Kidney glomerular epithelial cell (primary cell): Measurements from ENCODE around the gene AHCYL2.
A peak's percentile ranks its signal among the peaks of the same experiment; 100 is the strongest.

Source experiments
- DNase-seq: peaks from one replicate; lab custom pipeline; 2025; lab: John Stamatoyannopoulos, UW

The AHCYL2 gene

DNA sequence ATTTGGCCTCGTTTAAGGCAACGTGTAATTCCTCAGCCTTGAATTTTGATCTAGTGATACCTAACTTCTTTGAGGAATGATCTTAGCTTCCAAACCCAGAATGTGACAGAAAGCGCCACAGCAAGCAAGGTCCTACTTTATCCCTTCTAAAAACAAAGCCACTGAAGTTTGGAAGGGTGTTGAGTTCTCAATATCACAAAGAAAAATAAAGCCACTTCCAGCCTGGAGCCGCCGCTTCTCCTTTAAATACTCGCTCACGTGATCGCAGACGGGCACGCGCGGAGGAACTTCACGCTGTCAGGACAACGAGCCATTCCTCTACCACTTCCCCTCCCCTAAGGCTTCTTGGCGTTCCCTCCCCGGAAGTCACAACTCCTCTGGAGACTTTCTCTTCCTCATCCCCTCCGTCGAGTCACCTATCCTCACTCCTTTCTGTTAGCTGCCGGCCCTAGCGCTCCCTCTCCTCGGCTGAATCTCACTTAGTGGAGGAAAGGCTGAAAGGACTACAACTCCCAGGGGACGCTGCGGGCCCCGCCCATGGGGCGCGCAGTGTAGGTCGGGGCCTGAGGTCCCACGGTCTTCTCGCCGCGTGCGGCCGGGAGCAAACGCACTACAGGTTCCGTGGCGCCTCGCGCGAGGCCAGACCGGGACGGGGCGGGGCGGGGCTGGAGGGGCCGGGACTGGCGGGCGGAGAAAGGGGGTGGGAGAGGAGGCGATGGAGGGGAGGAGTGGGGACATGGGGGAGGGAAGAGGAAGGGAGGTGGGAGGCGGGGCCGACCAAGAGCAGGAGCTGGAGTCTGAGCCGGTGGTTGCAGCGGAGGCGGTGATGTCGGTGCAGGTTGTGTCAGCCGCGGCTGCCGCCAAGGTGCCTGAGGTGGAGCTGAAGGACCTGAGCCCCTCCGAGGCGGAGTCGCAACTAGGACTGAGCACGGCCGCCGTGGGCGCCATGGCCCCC, at the start of gene AHCYL2:
Gene AHCYL2, plus strand, starts transcription at position 780 of the 955 bp plus-strand sequence.
- peak; percentile 98 for DNase-seq

GRCh38 chr7:129176916-129177710, 47.7 kb upstream of the AHCYL2 start:
- DNase-seq, result no peak

- no peak for DNase-seq
Observed at GRCh38 chr7:129184981-129185670, 39.7 kb upstream of the AHCYL2 start.

DNA sequence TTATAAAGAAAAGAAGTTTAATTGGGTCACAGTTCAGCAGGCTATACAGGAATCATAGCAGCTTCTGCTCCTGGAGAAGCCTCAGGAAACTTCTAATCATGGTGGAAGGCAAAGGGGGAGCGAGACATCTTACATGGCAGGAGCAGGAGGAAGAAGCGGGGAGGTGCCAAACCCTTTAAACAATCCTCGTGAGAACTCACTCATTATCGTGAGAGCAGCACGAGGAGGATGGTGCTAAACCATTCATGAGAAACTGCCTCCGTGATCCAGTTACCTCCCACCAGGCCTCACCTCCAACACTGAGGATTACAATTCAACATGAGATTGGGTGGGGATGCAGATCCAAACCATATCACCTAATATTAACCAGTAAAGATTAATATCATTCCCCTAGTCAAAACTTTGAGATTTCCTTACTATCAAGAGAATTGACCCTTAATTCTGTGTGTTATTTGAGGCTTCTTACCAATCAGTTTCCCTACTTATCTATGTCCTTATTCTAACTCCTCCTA, 38.0 kb upstream of the AHCYL2 start:
- DNase-seq, result no peak

DNA sequence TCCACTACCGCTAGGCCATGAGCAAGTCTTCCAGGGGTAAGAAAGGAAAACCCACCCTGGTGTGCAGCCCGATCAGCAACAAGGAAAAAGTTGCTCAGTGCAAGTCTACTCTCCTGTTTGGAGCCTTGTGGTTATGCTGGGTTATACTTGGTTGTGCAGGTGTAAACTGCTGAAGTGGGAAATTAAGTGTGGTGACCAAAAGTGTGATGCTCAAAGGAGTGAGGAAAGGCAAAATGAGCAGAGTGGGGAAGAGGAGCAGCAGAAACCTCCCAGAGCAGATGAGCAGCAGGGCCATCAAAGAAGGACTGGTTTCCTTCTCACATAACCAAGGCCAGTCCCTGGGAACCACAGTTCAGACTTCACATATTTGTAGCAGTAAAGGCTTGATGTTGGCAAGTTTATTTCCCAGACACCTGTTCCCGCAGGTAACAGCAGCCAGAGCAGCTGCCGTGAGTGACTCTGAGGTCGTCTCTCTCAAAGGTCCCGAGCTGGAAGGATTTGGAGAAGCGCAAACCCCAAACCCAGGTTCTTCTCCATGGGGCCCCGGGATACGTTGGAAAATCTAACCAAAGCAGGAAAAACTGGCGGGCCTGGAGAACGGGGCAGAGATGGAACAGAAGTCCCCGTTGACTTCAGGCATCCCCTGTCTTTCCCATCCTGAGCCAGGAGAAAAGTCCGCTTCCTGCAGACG, 37.0 kb upstream of the AHCYL2 start:
- DNase-seq, result no peak

- no peak for DNase-seq
Observed at GRCh38 chr7:129188372-129188891, 36.4 kb upstream of the AHCYL2 start, which contains the start of gene SMO. Gene SMO, plus strand, starts transcription at chr7:129188633. Its CDS starts 519 bp downstream, at chr7:129189152.

DNA sequence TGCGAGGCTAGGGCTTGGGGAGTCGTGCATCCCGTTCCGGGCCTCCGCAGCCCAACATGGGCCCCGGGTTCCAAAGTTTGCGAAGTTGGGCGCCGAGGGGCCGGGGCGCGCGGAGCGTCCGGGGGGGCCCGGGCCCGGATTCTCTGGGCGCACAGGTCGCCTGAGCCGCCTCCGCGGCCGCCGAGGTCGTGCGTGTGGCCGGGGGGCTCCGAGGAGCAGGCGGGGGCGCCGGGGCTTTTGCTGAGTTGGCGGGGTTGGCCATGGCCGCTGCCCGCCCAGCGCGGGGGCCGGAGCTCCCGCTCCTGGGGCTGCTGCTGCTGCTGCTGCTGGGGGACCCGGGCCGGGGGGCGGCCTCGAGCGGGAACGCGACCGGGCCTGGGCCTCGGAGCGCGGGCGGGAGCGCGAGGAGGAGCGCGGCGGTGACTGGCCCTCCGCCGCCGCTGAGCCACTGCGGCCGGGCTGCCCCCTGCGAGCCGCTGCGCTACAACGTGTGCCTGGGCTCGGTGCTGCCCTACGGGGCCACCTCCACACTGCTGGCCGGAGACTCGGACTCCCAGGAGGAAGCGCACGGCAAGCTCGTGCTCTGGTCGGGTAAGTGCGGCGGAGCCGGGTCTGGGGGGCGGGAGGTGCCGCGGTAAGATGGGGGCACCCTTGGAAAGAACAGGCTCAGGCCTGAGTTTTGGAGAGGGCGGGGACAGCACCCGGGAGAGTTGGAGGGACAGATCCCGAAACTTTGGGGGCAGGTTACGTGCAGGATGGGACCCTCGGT, 35.8 kb upstream of the AHCYL2 start:
- DNase-seq, result no peak

GRCh38 chr7:129189661-129190310, 35.0 kb upstream of the AHCYL2 start:
- no peak for DNase-seq

DNA sequence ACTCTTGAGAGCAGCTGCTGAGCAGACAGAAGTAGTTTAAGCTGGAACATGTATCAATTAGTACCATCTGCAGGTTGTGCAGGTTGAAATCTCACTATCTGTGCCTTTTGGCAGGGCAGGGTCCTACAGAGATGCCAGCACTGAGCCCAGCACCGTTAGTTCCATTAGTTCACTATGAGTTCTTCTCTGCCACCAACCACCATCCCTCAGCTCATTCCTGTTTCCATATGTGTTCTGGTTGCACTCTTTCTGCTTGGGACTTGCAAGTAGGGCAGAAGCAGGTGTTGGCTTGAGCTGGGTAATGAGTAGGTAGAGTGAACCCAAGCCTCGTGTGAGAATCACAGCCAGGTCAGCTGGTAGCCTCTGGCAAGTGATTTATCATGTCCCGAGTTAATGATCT, 33.6 kb upstream of the AHCYL2 start:
- no peak for DNase-seq

DNA sequence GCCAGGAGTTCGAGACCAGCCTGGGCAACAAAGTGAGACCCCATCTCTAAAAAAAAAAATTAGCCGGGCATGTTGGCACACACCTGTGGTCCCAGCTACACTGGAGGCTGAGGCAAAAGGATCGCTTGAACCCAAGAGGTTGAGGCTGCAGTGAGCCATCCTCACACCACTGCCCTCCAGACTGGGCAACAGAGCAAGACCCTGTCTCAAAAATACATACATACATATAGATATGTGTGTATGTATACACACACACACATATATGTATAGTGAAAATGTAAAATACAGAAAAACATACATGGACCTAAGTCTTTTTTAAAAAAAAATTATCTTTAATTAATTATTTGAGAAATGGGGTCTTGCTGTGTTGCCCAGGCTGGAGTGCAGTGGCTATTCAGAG, 30.9 kb upstream of the AHCYL2 start:
- no peak for DNase-seq

- no peak for DNase-seq
Observed at GRCh38 chr7:129197771-129198170, 27.1 kb upstream of the AHCYL2 start.

DNA sequence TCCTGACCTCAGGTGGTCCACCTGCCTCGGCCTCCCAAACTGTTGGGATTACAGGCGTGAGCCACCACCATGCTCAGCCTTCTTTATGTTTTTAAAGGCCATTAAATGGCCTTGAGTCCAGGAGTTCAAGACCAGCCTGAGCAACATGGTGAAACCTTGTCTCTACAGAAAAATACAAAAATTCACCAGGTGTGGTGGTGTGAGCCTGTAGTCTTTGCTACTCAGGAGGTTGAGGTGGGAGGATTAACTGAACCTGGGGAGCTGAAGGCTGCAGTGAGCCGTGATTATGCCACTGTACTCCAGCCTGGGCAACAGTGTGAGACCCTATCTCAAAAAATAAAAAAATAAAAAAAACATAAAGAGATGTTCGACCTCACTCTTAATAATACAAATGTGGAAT, 25.4 kb upstream of the AHCYL2 start:
- DNase-seq, result no peak

- no peak for DNase-seq
Observed at GRCh38 chr7:129202058-129202777, 22.6 kb upstream of the AHCYL2 start.

DNA sequence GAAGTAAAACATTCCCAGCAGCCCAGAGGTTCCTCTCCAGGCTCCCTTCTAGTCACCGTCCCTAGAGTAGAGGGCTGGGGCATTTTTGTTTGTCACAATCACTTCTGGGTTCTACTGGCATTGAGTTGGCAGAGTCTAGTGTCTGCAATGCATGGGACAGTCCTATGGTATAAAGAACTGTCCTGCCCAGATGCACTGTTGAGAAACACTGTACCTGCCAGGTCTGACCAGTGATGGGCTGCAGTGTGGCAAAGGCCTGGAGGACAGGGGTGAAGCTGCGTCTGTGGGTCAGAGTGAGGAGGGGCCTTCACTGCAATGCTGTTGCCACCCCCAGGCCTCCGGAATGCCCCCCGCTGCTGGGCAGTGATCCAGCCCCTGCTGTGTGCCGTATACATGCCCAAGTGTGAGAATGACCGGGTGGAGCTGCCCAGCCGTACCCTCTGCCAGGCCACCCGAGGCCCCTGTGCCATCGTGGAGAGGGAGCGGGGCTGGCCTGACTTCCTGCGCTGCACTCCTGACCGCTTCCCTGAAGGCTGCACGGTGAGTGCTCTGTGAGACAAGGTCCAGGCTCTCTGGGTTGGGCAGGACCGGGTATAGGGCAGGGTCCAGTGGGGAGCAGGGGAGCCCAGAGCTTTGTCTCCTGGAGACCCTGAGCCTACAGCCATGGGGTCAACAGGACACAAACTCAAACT, 21.6 kb upstream of the AHCYL2 start:
- no peak for DNase-seq

- DNase-seq, result no peak
Observed at GRCh38 chr7:129205126-129205818, 19.6 kb upstream of the AHCYL2 start.

- DNase-seq, result no peak
Observed at GRCh38 chr7:129205987-129206785, 18.6 kb upstream of the AHCYL2 start.

DNA sequence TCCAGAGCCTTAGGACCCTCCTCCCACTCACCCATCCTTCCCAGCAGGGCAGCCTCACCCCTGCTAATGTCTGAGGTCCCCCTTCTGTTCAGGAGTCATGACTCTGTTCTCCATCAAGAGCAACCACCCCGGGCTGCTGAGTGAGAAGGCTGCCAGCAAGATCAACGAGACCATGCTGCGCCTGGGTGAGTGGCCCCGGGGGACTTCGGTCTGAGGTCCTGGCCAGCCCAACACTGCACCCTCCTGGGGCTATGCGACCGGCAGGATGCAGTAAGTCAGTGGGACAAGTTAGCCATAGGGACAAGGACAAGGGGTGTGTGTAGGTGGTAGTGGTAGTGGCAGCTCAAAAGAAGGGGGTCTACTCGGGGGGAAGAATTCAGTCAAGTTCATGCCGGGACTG, 16.2 kb upstream of the AHCYL2 start:
- DNase-seq, result no peak
